Keratinocyte (primary cell): ENCODE data around the gene RICTOR.

Experiments used
- CTCF ChIP-seq, 3 experiments: IDR thresholded peaks in 1 of 3; conservative IDR thresholded peaks in 1 of 3; optimal IDR thresholded peaks in 1 of 3; 2 replicates in 2 of 3; 3 replicates in 1 of 3; pipeline versions ENCODE3 to v1.5.1; 2011; ENCODE audit warnings: low read length in 3 of 3, mild to moderate bottlenecking in 3 of 3, moderate library complexity in 2 of 3, control low read depth in 1 of 3, inconsistent platforms in 1 of 3; ENCODE audit not compliant: insufficient read depth in 2 of 3; ENCODE audit errors: extremely low read depth in 1 of 3
- EZH2 ChIP-seq: IDR thresholded peaks from one replicate; pipeline ENCODE4 v1.6.1; 2012; ENCODE audit warnings: inconsistent platforms, mild to moderate bottlenecking, low read length, moderate library complexity

- TF ChIP-seq CTCF (optimal IDR thresholded peaks at IDR 0.05 in 1 of 3, IDR thresholded peaks at IDR 0.05 in 1 of 3, conservative IDR thresholded peaks at IDR 0.05 in 1 of 3; ENCODE audit: extremely low read depth in 1 of 3, insufficient read depth in 2 of 3, low read length in 3 of 3) (no peak), EZH2 (no peak)
Observed at GRCh38 chr5:39115644-39116343, 41.6 kb upstream of the RICTOR start.
